LNCAP (cell line): ENCODE results near the gene SPNS2.

ENCODE experiments used
- CTCF ChIP-seq: fragments of 450-650 bp; IDR thresholded peaks from 2 replicates; pipeline ENCODE4 v1.5.1; 2017; ENCODE audit warnings: mild to moderate bottlenecking

The SPNS2 gene

GRCh38 chr17:4490109-4490591 is 8.5 kb upstream of the SPNS2 start:
- no peak for TF ChIP-seq CTCF

GRCh38 chr17:4490637-4491061 is 8.0 kb upstream of the SPNS2 start:
- no peak for TF ChIP-seq CTCF

GRCh38 chr17:4492721-4493561 is 5.7 kb upstream of the SPNS2 start:
- TF ChIP-seq CTCF = no peak

- TF ChIP-seq CTCF = no peak
Observed at GRCh38 chr17:4497101-4497824, 1.4 kb upstream of the SPNS2 start.

- TF ChIP-seq CTCF = no peak
Observed at GRCh38 chr17:4499431-4500190, 930 bp downstream of the SPNS2 start.

- no peak for TF ChIP-seq CTCF
Observed at GRCh38 chr17:4500191-4500571, 1.5 kb downstream of the SPNS2 start.

GRCh38 chr17:4501295-4501949 is 2.7 kb downstream of the SPNS2 start:
- TF ChIP-seq CTCF = no peak
